Tibial nerve (tissue), 4 donors: ENCODE measurements around the gene MMP17. TPM values are rescaled to one million over a fixed set of nuclear protein-coding genes. Genes with fewer than 3 reads are reported as not detected.

ENCODE experiments used
- DNase-seq, 2 donors: peaks; one replicate each; pipeline ENCODE4 v3.0.0-alpha.2; 2019; ENCODE audit warnings: low spot score in 2 of 2
- H3K27ac ChIP-seq, 4 donors: fragments of 200-600 bp; sonication (generic) in 3 of 4; one replicate each; pipeline ENCODE4 v1.5.1; 2017 to 2019; ENCODE audit warnings: mild to moderate bottlenecking in 1 of 4
- H3K27me3 ChIP-seq, 2 donors: fragments of 200-600 bp; sonication (generic) in 1 of 2; one replicate each; pipeline versions ENCODE4 v1.5.1 to v1.6.0; 2017 to 2019
- H3K36me3 ChIP-seq, 3 donors: fragments of 200-600 bp; sonication (generic); one replicate each; pipeline ENCODE4 v1.5.1; 2018 to 2019
- H3K4me1 ChIP-seq, 4 donors: fragments of 200-600 bp; sonication (generic) in 3 of 4; one replicate each; pipeline ENCODE4 v1.5.1; 2017 to 2019
- H3K4me3 ChIP-seq, 4 donors: fragments of 200-600 bp; sonication (generic) in 3 of 4; one replicate each; pipeline ENCODE4 v1.5.1; 2017 to 2019; ENCODE audit warnings: mild to moderate bottlenecking in 1 of 4, moderate library complexity in 1 of 4
- H3K9me3 ChIP-seq, 4 donors: fragments of 200-600 bp; sonication (generic) in 3 of 4; one replicate each; pipeline ENCODE4 v1.5.1; 2017 to 2019
- CTCF ChIP-seq, 5 experiments: fragments of 200-600 bp in 3 of 5; fragments of 450-650 bp in 2 of 5; sonication (generic) in 3 of 5; IDR thresholded peaks; one replicate each; pipeline ENCODE4 v1.5.1; 2016 to 2019; ENCODE audit warnings: antibody characterized with exemption in 5 of 5, mild to moderate bottlenecking in 3 of 5, moderate library complexity in 2 of 5
- EP300 ChIP-seq, 2 donors: sonication (generic); formaldehyde crosslinking; IDR thresholded peaks; one replicate each; pipeline ENCODE4 v1.6.1; 2017; ENCODE audit warnings: antibody characterized with exemption in 2 of 2, mild to moderate bottlenecking in 1 of 2
- POLR2A ChIP-seq, 2 donors: fragments of 450-650 bp; IDR thresholded peaks; one replicate each; pipeline ENCODE4 v1.6.1; 2017; ENCODE audit warnings: antibody characterized with exemption in 2 of 2, mild to moderate bottlenecking in 2 of 2, moderate library complexity in 2 of 2
- WGBS, 2 donors: methylation state at CpG; one replicate each; pipeline ENCODE4 v1.1.5; 2018; 5-methylcytosine and 5-hydroxymethylcytosine counted together
- total RNA-seq, 4 donors: library from RNA; depleted of rRNA; stranded (reverse); fragments of >200 nt; gene quantifications; one replicate each; pipeline ENCODE4 v1.1.0, GENCODE V29; 2016

Gene MMP17
- total RNA-seq, 4 donors from 2014 or later: 10.9 to 65.3 (median 32.6) TPM

DNA sequence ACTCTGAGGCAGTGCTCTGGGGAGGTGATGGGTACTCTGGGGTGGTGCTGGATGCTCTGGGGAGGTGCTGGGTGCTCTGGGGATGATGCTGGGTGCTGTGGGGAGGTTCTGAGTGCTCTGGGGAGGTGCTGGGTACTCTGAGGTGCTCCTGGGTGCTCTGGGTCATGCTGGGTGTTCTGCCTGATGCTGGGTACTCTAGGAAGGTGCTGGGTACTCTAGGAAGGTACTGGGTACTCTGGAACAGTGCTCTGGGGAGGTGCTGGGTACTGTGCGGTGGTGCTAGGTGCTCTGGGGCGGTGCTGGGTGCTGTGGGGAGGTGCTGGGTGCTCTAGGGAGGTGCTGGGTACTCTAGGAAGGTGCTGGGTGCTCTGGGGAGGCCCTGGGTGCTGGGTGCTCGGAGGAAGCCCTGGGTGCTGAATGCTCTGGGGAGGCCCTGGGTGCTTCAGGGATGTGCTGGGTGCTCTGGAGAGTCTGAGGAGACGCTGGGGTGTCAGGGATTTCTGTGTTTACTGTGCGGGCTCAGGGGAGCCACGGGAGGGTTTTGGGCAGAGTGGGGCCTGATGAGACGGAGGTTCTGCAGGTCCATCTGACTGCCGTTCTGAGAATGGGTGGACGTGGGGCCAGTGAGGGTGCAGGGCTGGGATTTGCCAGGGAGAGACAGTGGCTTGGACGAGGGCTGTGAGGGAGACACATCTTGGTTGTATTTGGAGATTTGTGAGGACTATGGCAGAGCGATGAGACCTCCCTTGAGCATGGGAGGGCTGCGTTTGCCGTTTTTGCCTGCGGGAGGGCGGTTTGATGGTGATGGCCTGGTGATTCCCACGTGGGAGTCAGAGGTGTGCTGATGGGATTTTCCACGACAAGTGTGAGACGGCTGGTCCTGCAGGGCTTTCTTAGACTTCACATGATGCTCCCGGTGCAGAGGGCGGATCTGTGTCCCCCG lies 30.0 kb downstream of the MMP17 start:
- no peak overlapping the region for H3K27ac ChIP-seq
- no peaks in the 10 kb centered on the region for H3K9me3 ChIP-seq
- no peaks in the 10 kb centered on the region for H3K36me3 ChIP-seq
- no peak overlapping the region for H3K4me3 ChIP-seq
- no peak for TF ChIP-seq EP300 (IDR thresholded peaks at IDR 0.05)
- no peak for TF ChIP-seq POLR2A (IDR thresholded peaks at IDR 0.05)
- TF ChIP-seq CTCF (IDR thresholded peaks at IDR 0.05): no peak
- peaks cover 0 to 17% of the 10 kb centered on the region in 2 donors for H3K27me3 ChIP-seq
- no peak for DNase-seq
- 73 to 75% methylated on average over 20 to 21 of the region's 21 CpGs for WGBS, 2 donors
- H3K4me1 ChIP-seq: peaks cover 0 to 22% (median 0%) of the 10 kb centered on the region in 4 donors

DNA sequence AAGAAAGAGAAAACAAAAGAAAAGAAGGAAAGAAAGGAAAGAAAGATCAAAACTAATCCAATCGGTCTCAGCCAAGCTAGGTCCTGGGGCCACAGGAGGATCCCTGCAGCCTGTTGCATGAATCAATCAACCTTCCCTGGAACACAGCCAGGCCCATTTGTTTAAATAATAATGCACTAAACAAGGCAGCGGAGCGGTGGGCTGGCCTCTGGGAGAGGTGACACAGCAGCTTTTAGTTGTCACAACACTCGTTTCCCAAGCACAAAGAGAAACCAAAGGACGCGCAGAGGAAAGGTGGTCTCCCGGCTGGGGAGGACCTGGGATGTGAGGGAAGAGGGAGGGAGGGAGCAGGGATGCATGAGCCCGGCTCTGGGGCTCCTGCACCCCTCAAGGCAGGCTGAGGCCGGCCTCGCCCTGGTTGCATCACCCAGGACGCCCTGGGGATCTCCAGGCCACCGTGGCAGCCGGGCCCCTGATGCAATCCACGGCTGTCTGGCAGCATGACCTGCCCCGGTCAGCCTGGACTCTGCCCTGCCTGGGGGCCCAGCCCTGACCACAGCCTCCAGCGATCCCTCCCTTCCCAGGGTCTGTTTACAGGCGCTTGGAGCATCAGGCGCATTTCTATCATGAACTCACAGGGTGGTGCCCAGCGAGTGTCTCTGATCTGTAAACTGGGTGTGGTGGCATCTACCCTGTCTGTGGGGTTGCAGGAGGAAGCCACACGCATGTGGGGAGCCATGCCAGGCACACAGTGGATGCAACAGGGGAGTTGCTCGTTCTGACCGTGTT lies 32.5 kb downstream of the MMP17 start:
- peak; percentile 32 to 36 for DNase-seq
- Histone ChIP-seq H3K9me3 (no peaks in the 10 kb centered on the region), H3K4me3 (no peak overlapping the region), H3K27ac (no peak overlapping the region), H3K36me3 (no peaks in the 10 kb centered on the region), H3K27me3 (peaks cover 0 to 17% of the 10 kb centered on the region in 2 donors), H3K4me1 (peaks cover 0 to 20% (median 0%) of the 10 kb centered on the region in 4 donors)
- WGBS, 2 donors: 36 to 40% methylated on average over 13 to 22 of the region's 22 CpGs
- TF ChIP-seq POLR2A (IDR thresholded peaks at IDR 0.05) (no peak), EP300 (IDR thresholded peaks at IDR 0.05) (peak in 1 of 2 donors; percentile 10)

DNA sequence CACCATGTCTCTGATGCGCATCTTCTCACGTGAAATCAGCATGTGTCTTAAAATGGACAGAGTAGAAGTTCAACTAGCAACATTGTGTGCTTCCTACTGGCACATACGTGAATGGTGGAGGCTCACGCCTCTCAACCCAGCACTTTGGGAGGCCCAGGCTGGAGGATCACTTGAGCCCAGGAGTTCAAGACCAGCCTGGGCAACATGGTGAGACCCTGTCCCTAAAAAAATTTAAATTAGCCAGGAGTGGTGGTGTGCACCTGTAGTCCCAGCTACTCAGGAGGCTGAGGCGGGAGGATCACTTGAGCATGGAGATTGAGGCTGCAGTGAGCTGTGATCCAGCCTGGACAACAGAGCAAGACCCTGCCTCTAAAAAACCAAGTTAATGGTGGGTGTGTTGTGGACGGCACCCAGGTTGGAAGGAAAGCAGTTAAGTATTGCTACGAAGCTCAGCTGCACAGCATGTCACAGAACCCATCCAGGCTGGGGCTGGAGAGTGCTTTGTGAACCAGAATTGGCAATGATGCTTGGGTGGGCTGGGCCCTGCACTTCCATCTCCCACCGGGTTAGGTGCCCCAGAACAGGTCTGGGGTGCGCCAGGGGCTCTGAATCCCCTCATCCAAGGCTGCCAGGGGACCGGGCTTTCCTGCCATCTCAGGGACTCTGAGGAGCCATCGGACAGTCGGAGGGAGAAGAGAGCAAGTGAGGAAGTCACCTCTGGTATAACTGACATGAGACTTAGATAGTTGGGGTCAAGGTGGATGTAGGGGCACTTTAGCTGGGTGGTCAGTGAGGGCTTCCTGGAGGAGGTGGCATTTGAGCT lies 33.3 kb downstream of the MMP17 start:
- Histone ChIP-seq H3K36me3 (no peaks in the 10 kb centered on the region), H3K9me3 (no peaks in the 10 kb centered on the region), H3K4me3 (no peak overlapping the region), H3K4me1 (peaks cover 0 to 20% (median 0%) of the 10 kb centered on the region in 4 donors), H3K27ac (no peak overlapping the region), H3K27me3 (peaks cover 0 to 9% of the 10 kb centered on the region in 2 donors)
- TF ChIP-seq CTCF (IDR thresholded peaks at IDR 0.05): no peak
- TF ChIP-seq EP300 (IDR thresholded peaks at IDR 0.05): no peak
- no peak for TF ChIP-seq POLR2A (IDR thresholded peaks at IDR 0.05)
- 86 to 88% methylated on average over 12 of the region's 12 CpGs for WGBS, 2 donors
- no peak for DNase-seq

- Histone ChIP-seq H3K27me3 (peaks cover 0 to 6% of the 10 kb centered on the region in 2 donors), H3K4me3 (no peak overlapping the region), H3K27ac (no peak overlapping the region), H3K36me3 (no peaks in the 10 kb centered on the region), H3K4me1 (peaks cover 0 to 20% (median 0%) of the 10 kb centered on the region in 4 donors), H3K9me3 (no peaks in the 10 kb centered on the region)
- TF ChIP-seq CTCF (IDR thresholded peaks at IDR 0.05): no peak
- TF ChIP-seq POLR2A (IDR thresholded peaks at IDR 0.05): no peak
- TF ChIP-seq EP300 (IDR thresholded peaks at IDR 0.05): no peak
- DNase-seq: no peak
- 70 to 83% methylated on average over 4 of the region's 4 CpGs for WGBS, 2 donors
Observed at GRCh38 chr12:131862084-131862441, 33.9 kb downstream of the MMP17 start.

DNA sequence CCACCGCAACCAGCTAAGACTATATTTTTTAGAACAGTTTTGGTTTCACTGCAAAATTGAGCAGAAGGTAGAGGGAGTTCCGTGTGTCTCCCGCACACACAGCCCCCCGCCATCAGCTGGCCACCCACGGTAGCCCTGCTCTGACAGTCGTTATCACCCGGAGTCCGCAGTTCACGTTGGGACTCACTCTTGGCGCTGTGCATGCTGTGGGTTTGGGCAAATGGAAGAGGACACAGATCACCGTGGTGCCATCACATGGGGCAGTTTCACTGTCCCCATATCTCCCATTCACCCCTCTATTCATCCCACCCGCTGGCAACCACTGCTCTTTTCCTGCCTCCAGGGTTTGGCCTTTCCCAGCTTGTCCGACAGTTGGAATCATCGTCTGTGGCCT lies 34.4 kb downstream of the MMP17 start:
- TF ChIP-seq CTCF (IDR thresholded peaks at IDR 0.05): no peak
- no peak for TF ChIP-seq POLR2A (IDR thresholded peaks at IDR 0.05)
- no peak for TF ChIP-seq EP300 (IDR thresholded peaks at IDR 0.05)
- 60 to 66% methylated on average over 14 of the region's 14 CpGs for WGBS, 2 donors
- peaks cover 0 to 6% of the 10 kb centered on the region in 2 donors for H3K27me3 ChIP-seq

More for the DNA sequence above, 34.4 kb downstream of the MMP17 start:
- no peak overlapping the region for H3K27ac ChIP-seq
- H3K36me3 ChIP-seq: no peaks in the 10 kb centered on the region
- DNase-seq: no peak
- H3K4me3 ChIP-seq: no peak overlapping the region
- H3K4me1 ChIP-seq: peaks cover 0 to 20% (median 0%) of the 10 kb centered on the region in 4 donors
- no peaks in the 10 kb centered on the region for H3K9me3 ChIP-seq
